GM12865 (cell line): ENCODE measurements around the gene PFKFB3.

ENCODE experiments used
- DNase-seq: peaks from one replicate; pipeline ENCODE4 v3.0.0; 2010; ENCODE audit warnings: low read depth
- H3K4me3 ChIP-seq: 2 replicates; pipeline ENCODE4 v1.5.1; 2011; ENCODE audit warnings: mild to moderate bottlenecking, low read depth, low read length, control low read depth
- CTCF ChIP-seq: IDR thresholded peaks from 2 replicates; pipeline ENCODE4 v1.5.1; 2011; ENCODE audit warnings: low read length, control low read depth, low read depth, inconsistent platforms; ENCODE audit not compliant: insufficient read depth; ENCODE audit errors: missing control alignments

Gene PFKFB3

GRCh38 chr10:6297951-6298381, 95.2 kb downstream of the PFKFB3 start:
- TF ChIP-seq CTCF: no peak
- no peak for DNase-seq
- H3K4me3 ChIP-seq: no peak overlapping the region

GRCh38 chr10:6298428-6298827, 95.7 kb downstream of the PFKFB3 start:
- H3K4me3 ChIP-seq: no peak overlapping the region
- no peak for TF ChIP-seq CTCF
- no peak for DNase-seq

GRCh38 chr10:6299234-6299633, 96.5 kb downstream of the PFKFB3 start:
- DNase-seq: no peak

GRCh38 chr10:6299743-6300105, 97.0 kb downstream of the PFKFB3 start:
- no peak for TF ChIP-seq CTCF
- no peak for DNase-seq
- H3K4me3 ChIP-seq: no peak overlapping the region; the same call in 1 of the 2 replicates

More at GRCh38 chr10:6299234-6299633, 96.5 kb downstream of the PFKFB3 start:
- no peak for TF ChIP-seq CTCF
- no peak overlapping the region for H3K4me3 ChIP-seq

DNA sequence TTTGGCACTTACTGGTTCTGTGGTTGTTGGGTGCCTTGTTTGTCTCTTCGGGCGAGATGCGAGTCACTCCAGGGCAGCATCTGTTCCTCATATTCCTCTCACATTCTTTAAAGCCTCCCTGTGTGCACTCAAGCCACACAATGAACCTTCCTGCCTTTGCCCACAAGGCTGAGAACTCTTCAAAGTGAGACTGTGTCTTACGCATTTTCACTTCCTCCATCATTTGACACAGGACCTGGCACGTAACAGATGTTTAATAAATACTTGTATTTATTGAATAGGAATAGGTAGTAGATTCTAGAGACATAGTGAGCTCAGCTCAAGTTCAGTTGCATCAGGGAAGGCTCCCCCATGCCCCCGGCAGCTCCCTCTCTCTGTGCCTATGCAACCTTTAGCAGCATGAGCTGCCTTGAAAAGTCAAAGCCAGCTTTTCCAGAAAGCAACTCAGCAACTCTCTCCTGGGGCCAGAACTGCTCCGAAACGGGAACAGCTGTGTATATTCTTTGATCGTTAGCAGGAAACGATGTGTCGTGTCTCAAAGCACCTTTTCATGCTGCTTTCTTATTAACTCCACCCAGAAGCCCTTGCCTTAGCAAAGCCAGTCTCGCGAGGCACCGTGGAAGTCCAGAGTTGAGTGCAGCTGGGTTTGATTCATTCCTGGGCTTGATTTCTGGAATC, 97.5 kb downstream of the PFKFB3 start:
- TF ChIP-seq CTCF: no peak
- H3K4me3 ChIP-seq: peak overlapping the region; percentile 41

GRCh38 chr10:6300784-6301460, 98.2 kb downstream of the PFKFB3 start:
- TF ChIP-seq CTCF: no peak
- peak overlapping the region; percentile 41 for H3K4me3 ChIP-seq
- no peak for DNase-seq

More for the DNA sequence above, 97.5 kb downstream of the PFKFB3 start:
- peak; percentile 94 for DNase-seq
